HG03159 (cell line): Measurements from ENCODE around the gene DHCR24.

Experiments used
- ATAC-seq: cut with Tn5 transposase; IDR thresholded peaks from one replicate; pipeline ENCODE4 v1.9.1; 2021; ENCODE audit warnings: mild to moderate bottlenecking, moderate library complexity; ENCODE audit not compliant: unreplicated experiment

The DHCR24 gene

DNA sequence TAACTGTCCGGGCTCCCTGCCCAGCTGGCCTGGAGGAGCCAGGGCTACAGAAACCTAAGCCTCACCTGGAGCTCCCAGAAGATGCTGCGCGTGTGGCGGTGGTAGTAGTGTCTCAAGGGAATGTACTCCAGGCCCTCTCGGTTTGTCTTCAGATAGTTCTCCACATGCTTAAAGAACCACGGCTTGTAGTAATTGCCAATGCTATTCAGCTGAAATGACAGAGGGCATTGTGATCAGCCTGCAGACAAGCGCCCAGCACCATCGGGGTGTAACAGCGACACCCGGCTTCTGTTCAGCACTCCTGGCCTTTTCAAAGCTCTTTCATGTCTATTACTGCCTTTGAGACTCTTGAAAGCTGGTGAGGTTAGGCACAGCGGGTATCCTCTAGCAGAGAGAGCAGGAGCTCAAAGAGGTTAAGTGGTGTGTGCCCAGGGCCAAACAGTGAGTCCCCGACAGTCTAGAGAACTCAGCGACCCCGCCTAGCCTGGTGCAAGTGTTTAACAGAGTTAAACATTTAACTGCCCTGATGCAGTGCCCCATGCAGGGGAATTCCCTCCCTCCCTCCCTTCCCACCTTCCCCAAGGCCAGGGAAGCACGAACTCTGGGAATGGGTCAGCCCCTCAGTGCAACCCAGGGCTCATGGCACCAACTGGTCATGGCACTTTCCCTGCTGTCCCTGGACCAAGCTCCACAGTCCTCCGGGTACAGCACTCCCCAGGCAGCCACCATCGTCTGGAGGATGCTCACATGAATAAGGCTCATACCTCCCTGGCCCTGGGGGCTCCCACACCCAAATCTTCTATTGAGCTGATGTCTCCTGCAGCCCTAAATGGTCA, 21.5 kb downstream of the DHCR24 start:
- no peak for ATAC-seq

DNA sequence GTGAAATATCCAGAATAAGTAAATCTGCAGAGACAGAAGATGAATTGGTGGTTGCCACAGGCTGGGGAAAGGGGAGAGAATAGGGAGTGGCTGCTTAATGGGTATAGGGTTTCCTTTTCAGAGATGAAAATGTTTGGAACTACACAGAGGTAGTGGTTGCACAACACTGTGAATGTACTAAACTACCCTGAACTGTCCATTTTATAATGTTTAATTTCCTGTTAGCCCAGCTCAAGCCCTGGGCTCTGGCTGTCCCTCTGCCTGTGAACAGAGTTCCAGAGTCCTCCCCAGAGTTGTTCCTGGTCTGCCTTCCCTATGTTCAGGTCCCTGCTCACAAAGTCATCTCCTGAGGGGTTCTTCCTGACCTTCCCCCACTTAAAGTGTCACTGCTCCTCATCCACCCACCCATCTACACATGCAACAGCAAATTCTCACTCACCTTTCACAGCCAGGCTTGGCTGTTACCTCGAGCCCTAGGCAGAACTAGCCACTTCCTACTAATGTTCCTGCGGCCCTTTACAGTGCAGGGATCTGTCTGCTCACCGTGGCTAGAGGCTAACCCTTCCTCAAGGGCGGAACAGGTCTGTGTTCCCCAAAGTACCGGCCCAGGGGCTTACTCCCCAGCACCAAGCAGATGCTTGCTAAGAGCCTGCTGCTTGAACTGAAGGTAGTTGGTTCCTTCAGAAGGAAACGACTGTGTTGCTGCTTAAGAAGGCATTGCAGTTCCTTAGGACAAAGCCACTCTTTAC, 22.4 kb downstream of the DHCR24 start:
- no peak for ATAC-seq

DNA sequence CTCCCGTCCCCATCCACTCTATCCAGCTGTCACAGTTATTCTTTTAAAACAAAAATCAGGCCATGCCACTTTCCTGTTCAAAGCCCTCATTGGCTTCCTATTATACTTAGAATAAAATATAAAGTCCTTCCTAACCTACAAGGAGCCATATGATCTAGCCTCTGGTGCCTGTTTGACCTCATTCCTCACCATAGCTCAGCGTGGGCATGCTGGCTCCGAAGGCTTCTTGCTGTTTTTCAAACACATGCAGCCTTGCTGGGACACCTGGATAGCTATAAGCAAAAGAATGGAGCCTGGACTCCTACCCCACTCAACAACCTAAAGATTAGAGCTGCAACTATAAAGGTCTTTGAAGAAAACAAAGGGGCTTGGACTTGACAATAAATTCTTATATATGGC, 23.7 kb downstream of the DHCR24 start:
- ATAC-seq, result no peak

DNA sequence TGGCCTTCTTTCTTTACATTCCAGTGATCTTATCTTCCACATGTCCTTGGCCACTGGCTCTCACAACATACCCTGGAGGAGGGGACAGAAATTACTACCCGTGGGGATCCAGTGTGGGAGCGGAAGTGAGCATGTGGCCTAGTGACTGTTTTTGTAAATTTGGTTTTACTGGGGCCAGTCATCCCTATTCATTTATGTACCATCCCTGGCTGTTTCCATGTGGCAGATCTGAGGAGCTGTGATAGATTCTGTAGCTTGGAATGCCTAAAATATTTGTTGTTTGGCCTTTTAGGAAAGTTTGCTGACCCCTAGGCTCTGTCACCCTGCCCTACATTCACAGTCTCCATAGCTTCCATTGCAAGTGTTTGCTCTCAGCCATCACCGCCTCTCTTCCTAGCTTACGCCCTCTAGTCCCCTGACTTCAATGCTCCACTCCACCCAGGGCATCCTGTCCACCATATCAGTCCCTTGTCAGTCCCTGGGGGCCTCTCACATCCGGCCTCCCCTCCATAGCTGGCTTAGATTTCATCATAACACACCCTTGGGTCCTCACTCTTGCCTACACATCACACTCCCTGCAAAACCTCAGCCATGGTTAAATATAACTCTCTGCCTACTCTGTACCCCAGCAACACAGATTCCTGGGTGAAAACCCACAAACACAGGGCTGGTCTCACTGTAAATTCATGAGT, 25.8 kb downstream of the DHCR24 start:
- no peak for ATAC-seq

DNA sequence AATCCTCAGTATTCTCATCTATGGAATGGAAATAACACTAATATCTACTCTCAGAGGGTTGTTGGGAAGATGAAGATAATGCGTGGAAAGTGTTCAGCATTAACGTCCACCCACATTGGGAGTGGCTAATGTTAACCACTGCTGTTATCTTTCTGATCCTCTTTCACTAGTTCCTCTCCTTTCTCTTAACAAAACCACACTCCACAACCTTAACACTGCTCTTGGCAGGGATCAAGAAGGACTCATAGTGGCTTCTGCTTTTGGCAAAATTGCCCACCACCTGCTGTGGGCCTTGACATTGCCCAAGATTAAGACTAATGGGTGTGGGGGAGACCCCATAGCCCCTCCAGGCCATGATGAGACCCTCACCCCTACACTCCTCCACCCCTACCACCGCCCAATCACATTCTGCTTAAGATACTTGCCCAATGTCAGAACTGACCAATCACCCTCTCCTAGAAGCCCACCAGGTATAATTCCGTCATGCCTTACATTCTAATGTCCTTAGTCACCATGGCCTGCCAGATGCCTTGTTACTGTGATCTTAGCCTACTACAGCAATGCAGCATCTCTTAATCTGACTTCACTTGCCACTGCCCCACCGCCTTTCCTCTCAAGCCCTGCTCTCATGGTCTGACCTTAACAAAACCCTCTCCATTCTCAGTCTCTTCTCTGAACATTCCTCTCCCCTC, 27.1 kb downstream of the DHCR24 start:
- ATAC-seq, result no peak

DNA sequence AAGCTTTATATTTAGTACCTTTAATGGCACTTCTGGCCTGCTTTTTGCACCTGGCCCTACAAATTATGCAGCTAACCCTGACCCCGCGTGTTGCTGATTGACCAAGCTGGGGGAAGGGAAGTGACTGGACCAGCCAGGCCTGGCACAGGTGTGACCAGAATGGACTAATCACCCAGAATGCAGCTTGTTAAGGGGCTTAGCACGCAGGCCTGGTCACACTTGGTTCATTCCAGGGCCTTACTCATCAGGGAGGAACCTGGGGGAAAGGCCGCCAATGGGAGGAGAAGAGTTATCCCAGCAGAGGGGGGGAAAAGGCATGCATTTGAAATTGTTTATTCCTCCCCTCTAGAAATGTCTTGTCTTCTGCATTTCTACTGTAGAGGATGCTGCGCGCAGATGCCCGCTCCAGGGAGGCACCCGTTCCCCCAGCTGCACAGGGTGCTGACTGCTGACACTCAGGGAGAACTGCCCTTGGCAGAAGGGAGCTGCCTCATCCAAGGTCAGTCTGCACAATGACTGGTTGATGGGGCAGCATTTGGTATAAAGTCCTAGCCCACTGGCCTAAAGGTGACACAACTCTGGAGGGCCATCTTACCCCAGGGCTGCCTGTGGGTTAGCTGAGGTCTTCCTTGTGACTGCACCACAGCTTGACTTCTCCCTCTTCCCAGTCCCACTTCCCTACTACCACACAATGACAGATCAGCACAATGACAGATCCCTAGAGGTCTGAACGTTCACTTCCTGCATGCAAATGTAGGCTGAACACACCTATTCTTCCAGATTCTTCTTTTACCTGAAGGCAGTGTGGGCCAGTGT, 29.0 kb downstream of the DHCR24 start:
- ATAC-seq, result no peak

DNA sequence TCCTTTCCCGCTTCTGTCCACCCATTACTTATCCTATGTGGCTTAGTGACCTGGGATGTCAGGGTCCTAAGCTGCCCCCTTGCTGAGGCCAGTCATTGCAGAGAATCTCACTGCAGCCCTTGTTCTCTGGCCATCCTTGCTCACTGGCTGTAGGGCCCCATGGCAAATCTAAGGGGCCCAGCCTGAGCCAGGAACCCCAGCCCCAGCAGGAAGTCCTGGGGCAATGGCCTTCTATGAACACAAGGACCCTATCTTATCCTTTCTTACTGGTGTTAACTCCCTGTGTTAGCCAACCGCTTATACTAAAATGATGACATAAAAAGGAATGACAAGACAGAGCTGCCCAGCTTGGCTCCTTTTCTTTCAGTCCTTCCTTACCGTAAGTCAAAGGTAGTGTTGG, 29.9 kb downstream of the DHCR24 start:
- no peak for ATAC-seq

DNA sequence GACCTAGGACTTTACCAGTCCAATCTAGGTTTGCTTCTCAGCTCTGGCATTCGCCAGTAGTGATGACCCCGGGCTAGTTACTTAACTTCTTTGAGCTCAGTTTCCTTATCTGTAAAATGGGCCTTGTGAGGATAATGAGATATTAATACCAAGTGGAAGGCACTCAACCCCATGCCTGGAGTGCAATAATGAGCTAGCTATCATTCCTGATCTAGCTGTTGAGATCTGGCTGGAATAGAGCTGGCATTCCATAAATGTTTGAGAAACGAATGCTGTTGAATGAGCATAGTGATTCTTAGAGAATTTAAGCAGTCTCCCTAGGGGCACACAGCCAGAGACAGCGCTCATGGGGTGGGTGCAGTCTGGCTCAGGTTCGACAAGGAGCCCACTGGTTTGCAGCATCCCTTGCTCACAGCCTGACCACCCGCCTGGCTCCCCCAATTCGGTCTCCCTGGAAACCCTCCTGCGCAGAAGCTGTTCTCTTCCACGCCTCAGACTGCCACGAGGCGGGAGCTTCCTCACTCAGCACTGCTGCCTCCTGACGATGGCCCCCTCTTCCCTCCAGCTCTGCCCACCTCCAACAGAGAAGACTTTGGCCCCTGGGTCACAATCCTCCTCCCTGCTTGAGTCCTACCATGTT, 32.5 kb downstream of the DHCR24 start:
- ATAC-seq, result no peak

DNA sequence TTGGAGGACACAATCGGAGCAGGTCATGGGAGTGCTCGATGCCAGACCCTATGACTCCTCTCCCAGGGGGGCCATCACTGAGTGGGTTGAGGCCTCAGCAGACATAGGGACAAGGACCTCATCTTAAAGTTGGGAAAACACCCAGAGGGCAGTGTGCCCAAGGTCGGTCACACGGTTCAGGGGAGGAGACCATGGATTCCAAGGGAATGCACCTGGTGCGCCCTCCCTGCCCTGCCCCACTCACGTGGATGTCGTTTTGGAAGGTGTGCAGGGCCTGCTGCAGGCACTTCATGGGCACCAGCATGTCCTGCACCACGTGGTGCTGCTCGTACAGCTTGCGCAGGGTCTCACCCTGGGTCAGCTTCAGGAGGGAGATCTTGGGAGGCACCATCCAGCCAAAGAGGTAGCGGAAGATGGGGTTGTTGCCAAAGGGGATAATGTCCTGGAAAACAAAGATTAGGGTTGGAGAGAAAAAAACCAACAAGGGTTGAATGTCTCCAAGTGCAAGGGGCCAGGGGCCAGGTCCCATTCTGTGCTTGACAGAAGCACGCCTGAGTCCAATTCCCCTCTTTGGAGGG, 33.1 kb downstream of the DHCR24 start:
- ATAC-seq, result no peak

DNA sequence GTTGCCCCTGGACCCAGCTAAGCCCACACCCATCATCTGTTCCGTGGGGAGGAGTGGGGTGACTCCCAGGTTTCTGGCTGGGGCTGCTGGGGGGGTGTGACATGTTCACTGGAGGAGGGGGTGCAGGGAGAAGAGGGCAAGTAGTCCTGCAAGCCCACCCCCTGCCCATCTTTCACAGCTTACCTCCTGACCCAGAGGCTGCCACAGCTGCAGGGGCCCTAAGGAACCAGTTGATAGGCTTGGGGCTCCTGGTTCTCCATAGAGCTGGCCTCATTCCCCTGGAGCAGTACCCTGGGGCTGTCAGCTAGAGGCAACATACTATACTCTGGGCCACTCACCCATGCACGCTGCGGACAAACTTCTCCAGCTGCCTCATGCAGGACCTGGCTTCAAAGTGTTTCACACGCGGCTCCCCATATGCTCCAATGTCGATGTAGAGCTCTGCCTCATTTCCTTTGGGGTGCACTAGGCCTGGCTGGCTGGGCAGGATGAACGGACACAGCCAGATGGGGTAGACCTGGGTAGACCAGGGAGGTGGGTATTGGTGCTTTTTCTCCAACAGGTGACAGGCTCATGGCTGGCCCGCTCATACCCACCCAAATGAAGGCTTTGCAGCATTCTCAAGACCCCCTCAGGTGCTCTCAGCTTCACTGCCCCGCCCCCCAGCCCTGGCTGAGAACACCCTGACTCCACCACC, 33.8 kb downstream of the DHCR24 start:
- no peak for ATAC-seq

DNA sequence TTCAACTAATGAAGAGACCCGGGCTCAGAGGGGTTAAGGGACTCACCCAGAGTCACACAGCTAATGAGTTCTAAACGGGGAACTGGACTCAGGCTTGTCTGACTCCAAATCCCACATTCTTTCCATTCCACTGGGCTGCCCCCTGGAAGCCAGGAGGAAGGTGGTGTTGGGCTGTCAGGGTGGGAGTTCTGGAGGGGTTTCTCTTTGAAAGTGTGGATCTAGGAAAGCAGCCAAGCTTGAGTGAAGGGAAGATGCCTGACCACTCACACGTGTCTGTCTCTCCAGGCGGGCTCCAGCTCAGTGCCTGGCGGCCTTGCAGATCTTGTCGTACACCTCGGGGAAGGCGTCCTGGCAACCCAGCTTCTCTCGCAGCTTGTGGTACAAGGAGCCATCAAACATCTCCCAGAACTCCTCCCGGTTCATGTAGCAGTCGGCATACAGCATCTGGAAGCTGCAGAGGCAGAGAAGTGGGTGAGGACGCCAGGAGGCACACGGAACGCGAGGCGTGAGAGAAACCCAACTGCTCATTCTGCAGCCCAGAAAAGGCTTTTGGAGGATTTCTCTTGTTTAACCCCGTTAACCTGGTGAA, 35.0 kb downstream of the DHCR24 start:
- no peak for ATAC-seq

DNA sequence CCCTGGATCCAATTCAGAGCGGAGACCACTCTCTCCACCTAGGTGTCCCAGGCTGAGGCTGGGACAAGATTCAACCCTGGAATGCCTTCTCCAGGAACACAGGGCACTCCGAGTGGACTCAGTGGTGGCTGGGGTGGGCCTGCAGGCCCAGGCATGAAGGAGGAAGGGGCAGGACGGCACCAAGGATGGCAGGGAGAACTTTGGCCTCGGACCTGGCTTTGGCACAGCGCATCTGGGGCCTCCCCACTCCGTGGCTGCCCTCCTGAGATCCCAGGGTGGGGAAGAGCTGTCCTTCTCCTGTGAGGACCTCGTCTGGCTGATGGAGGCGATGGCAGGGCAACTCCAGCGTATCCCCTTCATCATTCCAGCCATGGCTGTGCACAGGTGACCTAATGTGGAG, 35.6 kb downstream of the DHCR24 start:
- ATAC-seq, result no peak

DNA sequence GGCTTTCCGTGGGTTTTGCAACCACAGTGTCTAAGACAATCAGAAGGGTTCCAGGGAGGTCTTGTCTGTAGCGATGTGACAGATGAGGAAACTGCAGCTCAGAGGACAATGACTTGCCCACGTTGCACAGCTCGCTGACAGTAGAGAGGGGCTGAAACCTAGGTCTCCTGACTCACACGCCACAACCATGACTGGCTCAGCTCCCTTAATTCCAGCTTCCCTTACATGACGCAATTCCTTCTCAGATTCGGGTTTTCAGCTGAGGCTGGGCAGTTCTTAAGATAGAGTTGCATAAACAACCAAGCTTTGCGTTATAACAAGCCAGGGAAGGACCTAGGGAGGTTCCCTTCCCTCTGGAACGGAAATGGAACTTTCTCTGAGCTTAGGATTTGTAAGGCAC, 36.3 kb downstream of the DHCR24 start:
- ATAC-seq, result no peak

DNA sequence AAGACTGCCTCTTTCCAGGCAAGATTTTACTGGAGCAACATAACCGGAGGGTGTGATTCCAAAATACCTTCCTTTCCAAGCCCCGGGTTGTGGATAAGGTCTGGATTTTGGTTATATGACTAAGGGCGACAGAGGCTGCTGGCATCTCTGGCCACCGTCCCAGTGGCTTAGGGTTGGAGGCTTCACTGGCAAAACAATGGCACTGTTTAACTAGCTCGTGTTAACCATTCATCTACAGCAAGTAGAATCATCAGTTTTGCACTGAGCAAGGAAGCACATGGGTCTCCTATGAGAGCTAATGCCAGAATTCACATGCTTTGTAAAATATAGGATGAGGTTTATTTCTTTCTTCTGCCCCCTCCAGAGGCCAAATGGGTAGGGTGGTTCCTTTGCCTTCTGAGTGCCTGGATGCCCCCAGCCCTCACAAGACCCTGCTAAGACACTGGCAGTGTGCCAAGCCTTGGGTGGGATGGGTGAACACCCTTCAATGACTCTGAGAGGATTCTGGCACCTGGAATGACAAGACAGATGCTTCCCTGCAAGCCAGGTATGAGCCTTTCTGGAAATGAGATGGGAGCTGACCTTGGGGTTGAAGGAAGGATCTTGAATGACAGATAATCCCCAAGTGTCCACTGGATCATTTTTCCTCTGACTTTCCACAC, 36.8 kb downstream of the DHCR24 start:
- no peak for ATAC-seq

DNA sequence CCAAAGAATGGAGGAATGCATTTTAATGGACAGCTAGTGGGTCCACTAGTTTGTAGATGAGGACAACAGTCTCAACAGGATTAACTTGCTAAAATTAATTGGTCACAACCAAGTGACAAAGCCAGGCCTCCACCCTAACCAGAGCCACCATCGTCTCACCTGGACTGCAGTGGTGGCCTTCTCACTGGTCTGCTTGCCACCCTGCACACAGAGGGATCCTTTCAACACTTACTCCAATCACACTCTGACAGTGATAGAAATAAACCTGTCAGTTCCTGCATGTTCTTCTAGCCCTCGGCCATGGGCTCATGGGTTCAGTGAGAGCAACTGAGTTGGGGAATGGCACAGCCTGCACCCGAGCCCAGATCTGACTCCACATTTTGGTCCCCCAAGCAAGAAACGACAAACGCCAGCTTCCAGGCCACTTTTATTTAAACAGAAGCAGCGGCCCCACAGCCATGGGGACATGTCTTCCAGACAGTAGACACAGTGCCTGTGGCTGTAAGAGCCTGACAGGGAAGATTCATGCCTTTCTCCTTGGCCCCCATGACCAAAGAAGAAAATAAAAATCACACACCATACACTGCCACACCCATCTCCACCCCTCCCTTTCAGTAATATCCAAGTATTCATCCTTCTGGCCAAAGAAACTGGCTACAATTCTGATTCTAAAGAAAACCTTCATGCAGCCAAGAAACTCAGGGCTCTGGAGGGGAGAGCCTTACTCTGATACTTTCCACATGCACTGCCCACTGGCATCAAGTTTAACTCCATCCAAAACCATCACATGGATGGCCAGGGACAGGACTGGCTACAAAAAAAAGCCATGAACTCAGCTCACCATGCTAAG, 37.6 kb downstream of the DHCR24 start:
- ATAC-seq, result no peak

DNA sequence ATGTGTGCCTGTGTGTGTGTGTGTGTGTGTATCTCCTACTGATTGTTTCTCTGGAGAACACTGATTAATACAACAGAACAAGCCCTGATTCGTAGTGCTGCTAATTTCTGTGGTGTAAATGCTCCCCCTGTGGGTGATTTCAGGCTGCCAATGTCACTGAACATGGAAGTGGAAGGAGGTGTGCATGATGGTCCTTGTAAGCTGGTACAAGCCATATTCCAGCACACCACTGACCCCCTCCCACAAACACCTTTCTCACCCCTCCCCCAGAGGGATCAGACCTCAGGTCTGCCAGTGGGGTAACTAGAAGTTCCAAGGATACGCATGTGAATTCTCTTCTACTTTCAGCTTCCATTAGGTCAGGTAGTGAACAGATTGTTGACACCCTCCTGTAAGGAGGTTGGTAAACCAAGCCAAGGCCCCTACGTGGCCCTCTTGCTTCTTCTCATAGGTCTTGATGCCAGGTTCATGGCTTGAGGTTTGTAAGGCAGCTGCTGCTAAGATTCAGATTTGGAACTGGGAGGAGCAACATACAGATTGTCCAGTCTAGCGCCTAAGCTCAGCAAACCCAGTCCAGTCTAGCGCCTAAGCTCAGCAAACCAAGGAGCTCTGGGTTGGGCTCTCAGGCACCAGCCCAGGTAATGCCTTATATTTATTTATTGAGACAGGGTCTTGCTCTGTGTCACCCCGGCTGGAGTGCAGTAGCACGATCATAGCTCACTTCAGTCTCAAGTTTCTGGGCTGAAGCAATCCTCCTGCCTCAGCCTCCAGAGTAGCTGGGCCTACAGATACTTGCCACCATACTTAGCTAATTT, 38.7 kb downstream of the DHCR24 start:
- ATAC-seq, result no peak
